Chondrocyte (in vitro differentiated cells): ENCODE measurements around the gene SLC4A4. TPM values are rescaled to one million over a fixed set of nuclear protein-coding genes. Genes with fewer than 3 reads are reported as not detected.
A peak's percentile ranks its signal among the peaks of the same experiment; 100 is the strongest.

Experiments
- DNase-seq: peaks from one replicate; pipeline ENCODE4 v3.0.0; 2021; ENCODE audit warnings: mixed read lengths, low spot score
- H3K27ac Mint-ChIP-seq: one replicate; pipeline ENCODE4 v1.8.0; 2021; ENCODE audit warnings: mild to moderate bottlenecking, moderate library complexity, mixed read lengths; ENCODE audit not compliant: unreplicated experiment
- H3K27me3 Mint-ChIP-seq: 2 replicates; pipeline ENCODE4 v1.8.0; 2021; ENCODE audit warnings: low read depth, mixed read lengths
- H3K36me3 Mint-ChIP-seq: 2 replicates; pipeline ENCODE4 v1.8.0; 2021; ENCODE audit warnings: low read depth, mixed read lengths
- H3K4me1 Mint-ChIP-seq: 2 replicates; pipeline ENCODE4 v1.8.0; 2021; ENCODE audit warnings: low read depth, mild to moderate bottlenecking, mixed read lengths
- H3K4me3 Mint-ChIP-seq: one replicate; pipeline ENCODE4 v1.8.0; 2021; ENCODE audit warnings: mild to moderate bottlenecking, moderate library complexity, mixed read lengths; ENCODE audit not compliant: unreplicated experiment
- H3K9me3 Mint-ChIP-seq: 2 replicates; pipeline ENCODE4 v1.8.0; 2021; ENCODE audit warnings: low read depth, mixed read lengths
- total RNA-seq: library from RNA; stranded (reverse); gene quantifications from 3 replicates; pipeline ENCODE4 v1.2.1, GENCODE V29; 2021
- TF ChIP-seq, protein P1 (sequence below): fragments of 200-600 bp; sonication (generic); IDR thresholded peaks from 2 replicates; pipeline ENCODE4 v1.5.0; 2021; ENCODE audit warnings: antibody characterized with exemption, mild to moderate bottlenecking, moderate library complexity

SLC4A4 gene
- total RNA-seq, 1 donor from 2014 or later, result 12.8 TPM

DNA sequence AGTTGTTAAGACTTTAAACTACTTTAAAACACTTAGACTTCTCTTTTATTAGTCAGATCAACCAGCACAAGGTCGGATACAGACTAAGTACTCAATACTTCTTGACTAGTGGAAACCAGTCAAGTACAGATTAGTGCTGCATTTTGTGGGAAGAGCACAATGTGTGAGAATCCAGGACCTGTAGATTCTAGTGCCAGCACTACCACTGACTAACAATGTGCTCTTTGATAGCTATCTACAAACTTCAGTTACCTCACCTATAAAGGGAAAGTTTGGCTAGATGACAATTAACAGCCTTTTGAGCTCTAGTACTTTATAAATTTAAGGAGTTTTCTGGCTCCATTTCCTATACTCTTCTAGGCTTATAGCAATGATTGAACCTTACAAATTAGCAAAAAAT, 181.5 kb downstream of the SLC4A4 start:
- DNase-seq, result no peak
- Mint-ChIP-seq H3K27me3 (no peaks in the 10 kb centered on the region), H3K9me3 (peaks cover 11% of the 10 kb centered on the region), H3K4me3 (no peak overlapping the region), H3K36me3 (peaks cover 2% of the 10 kb centered on the region), H3K4me1 (no peaks in the 10 kb centered on the region), H3K27ac (no peak overlapping the region)
- TF ChIP-seq, protein P1, sequence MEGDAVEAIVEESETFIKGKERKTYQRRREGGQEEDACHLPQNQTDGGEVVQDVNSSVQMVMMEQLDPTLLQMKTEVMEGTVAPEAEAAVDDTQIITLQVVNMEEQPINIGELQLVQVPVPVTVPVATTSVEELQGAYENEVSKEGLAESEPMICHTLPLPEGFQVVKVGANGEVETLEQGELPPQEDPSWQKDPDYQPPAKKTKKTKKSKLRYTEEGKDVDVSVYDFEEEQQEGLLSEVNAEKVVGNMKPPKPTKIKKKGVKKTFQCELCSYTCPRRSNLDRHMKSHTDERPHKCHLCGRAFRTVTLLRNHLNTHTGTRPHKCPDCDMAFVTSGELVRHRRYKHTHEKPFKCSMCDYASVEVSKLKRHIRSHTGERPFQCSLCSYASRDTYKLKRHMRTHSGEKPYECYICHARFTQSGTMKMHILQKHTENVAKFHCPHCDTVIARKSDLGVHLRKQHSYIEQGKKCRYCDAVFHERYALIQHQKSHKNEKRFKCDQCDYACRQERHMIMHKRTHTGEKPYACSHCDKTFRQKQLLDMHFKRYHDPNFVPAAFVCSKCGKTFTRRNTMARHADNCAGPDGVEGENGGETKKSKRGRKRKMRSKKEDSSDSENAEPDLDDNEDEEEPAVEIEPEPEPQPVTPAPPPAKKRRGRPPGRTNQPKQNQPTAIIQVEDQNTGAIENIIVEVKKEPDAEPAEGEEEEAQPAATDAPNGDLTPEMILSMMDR, result no peak

DNA sequence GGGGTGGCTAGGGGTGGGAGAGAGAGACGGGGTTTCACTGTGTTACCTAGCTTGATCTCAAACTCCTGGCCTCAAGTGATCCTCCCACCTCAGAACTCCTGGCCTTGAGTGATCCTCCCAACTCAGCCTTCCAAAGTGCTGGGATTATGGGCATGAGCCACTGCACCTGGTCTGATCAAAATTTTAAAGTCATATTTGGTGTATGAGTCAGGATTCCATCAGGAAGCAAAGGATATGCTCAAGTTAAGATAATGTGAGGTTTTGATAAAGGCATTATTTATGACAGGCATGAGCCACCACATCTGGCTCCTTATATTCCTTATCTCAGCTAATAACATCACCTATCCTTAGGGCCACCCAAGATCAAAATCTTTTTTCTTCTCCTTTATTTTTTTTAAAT, 182.0 kb downstream of the SLC4A4 start:
- Mint-ChIP-seq H3K27me3 (no peaks in the 10 kb centered on the region), H3K9me3 (peaks cover 8% of the 10 kb centered on the region), H3K27ac (no peak overlapping the region), H3K4me1 (no peaks in the 10 kb centered on the region), H3K36me3 (peaks cover 2% of the 10 kb centered on the region), H3K4me3 (no peak overlapping the region)
- TF ChIP-seq, protein P1, result no peak
- DNase-seq, result no peak

DNA sequence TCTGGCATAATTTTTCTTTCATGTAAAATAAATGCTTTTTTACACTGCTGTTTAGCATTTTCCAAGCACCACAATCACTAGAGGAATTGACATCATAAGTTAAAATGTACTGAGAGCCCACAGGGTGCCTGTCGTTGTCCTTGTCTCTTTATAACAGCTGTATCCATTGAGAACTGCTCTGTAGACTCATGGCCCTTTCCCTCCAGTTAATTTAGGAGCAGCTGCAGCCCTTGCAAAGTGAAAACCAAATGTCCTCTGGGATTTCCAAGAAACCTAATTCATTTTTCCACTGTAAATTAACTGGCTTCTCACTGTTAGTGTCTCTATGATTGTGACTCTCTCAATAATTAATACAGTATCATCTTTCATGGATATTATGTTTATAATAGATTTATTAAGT, 185.9 kb downstream of the SLC4A4 start:
- Mint-ChIP-seq H3K9me3 (peaks cover 2% of the 10 kb centered on the region), H3K4me3 (no peak overlapping the region), H3K4me1 (no peaks in the 10 kb centered on the region), H3K27me3 (peaks cover 2% of the 10 kb centered on the region), H3K27ac (no peak overlapping the region), H3K36me3 (peaks cover 2% of the 10 kb centered on the region)
- TF ChIP-seq, protein P1, result no peak
- no peak for DNase-seq

DNA sequence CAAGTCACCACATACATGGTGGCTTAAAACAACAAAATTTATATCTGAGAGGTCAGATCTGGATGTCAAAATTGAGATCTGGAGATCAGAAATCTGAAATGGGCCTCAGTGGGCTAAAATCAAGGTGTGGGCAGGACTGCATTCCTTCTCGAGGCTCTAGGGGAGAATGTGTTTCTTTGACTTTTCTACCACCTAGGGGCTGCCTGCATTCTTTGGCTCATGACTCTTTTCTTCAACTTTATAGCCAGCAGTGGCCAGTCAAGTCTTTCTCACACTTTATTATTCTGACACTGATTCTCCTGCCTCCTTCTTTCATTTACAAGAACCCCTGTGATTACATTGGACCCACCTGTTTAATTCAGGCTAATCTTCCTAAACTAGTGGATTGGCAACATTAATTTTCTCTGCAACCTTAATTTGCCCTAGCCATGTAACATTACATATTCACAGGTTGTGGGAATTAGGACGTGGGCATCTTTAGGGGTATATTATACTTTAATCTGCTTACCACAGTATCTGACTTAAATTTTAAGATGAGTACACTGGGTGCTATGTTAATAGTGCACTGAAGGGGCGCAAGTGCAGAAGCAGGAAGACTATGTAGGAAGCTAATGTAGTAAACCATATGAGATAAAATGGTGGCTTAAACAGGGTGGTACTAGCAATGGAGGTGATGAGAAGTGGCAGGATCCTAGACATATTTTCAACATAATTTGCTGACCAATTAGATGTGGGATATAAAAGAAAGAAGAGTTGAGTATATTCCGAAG, 188.0 kb downstream of the SLC4A4 start:
- H3K27me3 Mint-ChIP-seq, result peaks cover 3% of the 10 kb centered on the region
- no peaks in the 10 kb centered on the region for H3K9me3 Mint-ChIP-seq
- H3K36me3 Mint-ChIP-seq, result no peaks in the 10 kb centered on the region
- no peak for DNase-seq
- no peaks in the 10 kb centered on the region for H3K4me1 Mint-ChIP-seq
- TF ChIP-seq, protein P1, result peak; percentile 45
- H3K4me3 Mint-ChIP-seq, result no peak overlapping the region
- H3K27ac Mint-ChIP-seq, result no peak overlapping the region

DNA sequence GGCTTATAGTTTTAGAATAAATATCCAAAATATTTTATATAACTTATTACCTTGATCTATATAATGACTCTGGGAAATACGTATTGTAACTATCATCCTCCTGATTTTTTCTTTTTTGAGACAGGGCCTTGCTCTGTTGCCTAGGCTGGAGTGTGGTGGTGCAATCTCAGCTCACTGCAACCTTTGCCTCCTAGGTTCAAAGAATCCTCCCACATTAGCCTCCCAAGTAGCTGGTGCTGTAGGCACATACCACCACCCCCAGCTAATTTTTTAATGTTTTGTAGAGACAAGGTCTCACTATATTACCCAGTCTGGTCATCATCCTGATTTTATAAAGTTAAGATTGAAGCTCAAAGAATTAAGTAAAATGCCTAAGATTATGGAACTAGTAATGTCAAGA, 193.6 kb downstream of the SLC4A4 start:
- Mint-ChIP-seq H3K36me3 (peaks cover 2% of the 10 kb centered on the region), H3K27ac (no peak overlapping the region), H3K4me1 (no peaks in the 10 kb centered on the region), H3K9me3 (no peaks in the 10 kb centered on the region), H3K27me3 (peaks cover 3% of the 10 kb centered on the region), H3K4me3 (no peak overlapping the region)
- DNase-seq, result no peak
- TF ChIP-seq, protein P1, result no peak
